ENCODE measurements around the gene MID1.

The MID1 gene

GRCh38 chrX:10505726-10506125, 114.7 kb downstream of the MID1 start:
- no peak overlapping the region for H3K4me3 ChIP-seq (ENCODE audit: low read depth, low read length)
- H3K4me1 ChIP-seq (ENCODE audit: control insufficient read depth, insufficient read depth, low read length), result peaks cover 4% of the 10 kb centered on the region
- H3K9ac ChIP-seq (ENCODE audit: low read depth, low read length), result no peak overlapping the region
- no peaks in the 10 kb centered on the region for H3K27me3 ChIP-seq (ENCODE audit: control insufficient read depth, insufficient read depth, low read length)
- no peaks in the 10 kb centered on the region for H3K36me3 ChIP-seq (ENCODE audit: control insufficient read depth, insufficient read depth, low read length)
- no peaks in the 10 kb centered on the region for H3K9me3 ChIP-seq (ENCODE audit: control insufficient read depth, insufficient read depth, low read length)

- no peaks in the 10 kb centered on the region for H3K36me3 ChIP-seq (ENCODE audit: control insufficient read depth, insufficient read depth, low read length)
- H3K4me1 ChIP-seq (ENCODE audit: control insufficient read depth, insufficient read depth, low read length), result no peaks in the 10 kb centered on the region
Observed at GRCh38 chrX:10502961-10503360, 117.4 kb downstream of the MID1 start.

GRCh38 chrX:10501611-10502010, 118.8 kb downstream of the MID1 start:
- Histone ChIP-seq H3K27me3 (ENCODE audit: control insufficient read depth, insufficient read depth, low read length) (no peaks in the 10 kb centered on the region), H3K4me1 (ENCODE audit: control insufficient read depth, insufficient read depth, low read length) (no peaks in the 10 kb centered on the region), H3K9ac (ENCODE audit: low read depth, low read length) (no peak overlapping the region), H3K36me3 (ENCODE audit: control insufficient read depth, insufficient read depth, low read length) (no peaks in the 10 kb centered on the region), H3K9me3 (ENCODE audit: control insufficient read depth, insufficient read depth, low read length) (peaks cover 3% of the 10 kb centered on the region), H3K4me3 (ENCODE audit: low read depth, low read length) (no peak overlapping the region)

More at GRCh38 chrX:10502961-10503360, 117.4 kb downstream of the MID1 start:
- H3K27me3 ChIP-seq (ENCODE audit: control insufficient read depth, insufficient read depth, low read length), result no peaks in the 10 kb centered on the region
- no peak overlapping the region for H3K4me3 ChIP-seq (ENCODE audit: low read depth, low read length)
- no peak overlapping the region for H3K9ac ChIP-seq (ENCODE audit: low read depth, low read length)
- peaks cover 3% of the 10 kb centered on the region for H3K9me3 ChIP-seq (ENCODE audit: control insufficient read depth, insufficient read depth, low read length)

DNA sequence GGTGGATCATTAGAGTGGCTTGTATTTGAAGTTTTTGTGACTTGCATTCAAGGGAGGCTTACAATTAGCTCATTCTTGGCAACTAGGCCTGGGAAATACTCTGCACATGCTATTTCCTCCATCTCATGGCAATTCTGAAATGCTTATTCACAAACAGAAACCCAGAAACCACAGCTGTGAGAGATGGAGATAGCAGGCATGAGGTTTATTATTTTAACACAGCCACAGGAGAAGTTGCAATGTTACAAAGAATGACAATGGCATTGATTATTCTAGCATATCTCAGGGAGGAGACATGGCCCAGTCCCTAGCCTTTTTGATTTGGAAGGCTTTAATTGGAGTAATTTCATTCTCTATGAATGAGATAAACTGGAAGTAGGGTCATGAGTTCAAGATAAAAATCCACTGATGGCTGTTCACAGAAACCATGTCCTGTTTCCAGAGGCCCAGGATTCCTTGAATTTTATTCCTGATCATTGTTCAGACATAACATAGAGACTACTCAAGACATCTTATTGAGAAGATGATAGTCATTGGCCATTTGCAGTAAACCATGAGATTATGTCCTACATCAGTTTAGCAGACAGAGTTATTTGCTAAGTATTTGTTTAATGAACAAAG, 123.9 kb downstream of the MID1 start:
- Histone ChIP-seq H3K27me3 (ENCODE audit: control insufficient read depth, insufficient read depth, low read length) (no peaks in the 10 kb centered on the region), H3K4me3 (ENCODE audit: low read depth, low read length) (no peak overlapping the region), H3K4me1 (ENCODE audit: control insufficient read depth, insufficient read depth, low read length) (no peaks in the 10 kb centered on the region), H3K9me3 (ENCODE audit: control insufficient read depth, insufficient read depth, low read length) (peaks cover 3% of the 10 kb centered on the region), H3K36me3 (ENCODE audit: control insufficient read depth, insufficient read depth, low read length) (no peaks in the 10 kb centered on the region), H3K9ac (ENCODE audit: low read depth, low read length) (no peak overlapping the region)

GRCh38 chrX:10495677-10496076, 124.7 kb downstream of the MID1 start:
- H3K4me3 ChIP-seq (ENCODE audit: low read depth, low read length), result no peak overlapping the region
- no peaks in the 10 kb centered on the region for H3K36me3 ChIP-seq (ENCODE audit: control insufficient read depth, insufficient read depth, low read length)
- H3K27me3 ChIP-seq (ENCODE audit: control insufficient read depth, insufficient read depth, low read length), result no peaks in the 10 kb centered on the region
- H3K9ac ChIP-seq (ENCODE audit: low read depth, low read length), result no peak overlapping the region
- no peaks in the 10 kb centered on the region for H3K4me1 ChIP-seq (ENCODE audit: control insufficient read depth, insufficient read depth, low read length)
- peaks cover 3% of the 10 kb centered on the region for H3K9me3 ChIP-seq (ENCODE audit: control insufficient read depth, insufficient read depth, low read length)

DNA sequence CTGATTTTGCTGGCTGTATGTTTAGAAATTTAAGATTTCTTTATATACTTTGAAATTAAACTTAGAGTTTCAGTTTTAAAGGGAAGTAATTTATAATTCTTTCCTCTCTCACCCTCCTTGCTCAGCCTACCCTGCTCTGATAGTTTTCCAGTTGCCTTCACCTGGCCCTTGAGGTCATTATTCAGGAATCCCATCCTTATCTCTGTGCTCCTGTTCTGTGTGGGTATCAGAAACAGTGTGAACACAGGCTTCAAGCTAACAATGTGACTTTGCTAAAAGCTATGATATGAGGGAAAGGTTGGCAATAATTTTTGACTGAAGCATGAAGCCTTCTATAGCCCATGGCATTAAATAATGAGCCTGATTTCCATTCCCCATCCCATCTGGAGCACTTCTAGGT, 128.1 kb downstream of the MID1 start:
- Histone ChIP-seq H3K9ac (ENCODE audit: low read depth, low read length) (no peak overlapping the region), H3K4me3 (ENCODE audit: low read depth, low read length) (no peak overlapping the region), H3K4me1 (ENCODE audit: control insufficient read depth, insufficient read depth, low read length) (no peaks in the 10 kb centered on the region), H3K9me3 (ENCODE audit: control insufficient read depth, insufficient read depth, low read length) (no peaks in the 10 kb centered on the region), H3K27me3 (ENCODE audit: control insufficient read depth, insufficient read depth, low read length) (no peaks in the 10 kb centered on the region), H3K36me3 (ENCODE audit: control insufficient read depth, insufficient read depth, low read length) (no peaks in the 10 kb centered on the region)

GRCh38 chrX:10486373-10486772, 134.0 kb downstream of the MID1 start:
- no peak overlapping the region for H3K4me3 ChIP-seq (ENCODE audit: low read depth, low read length)
- no peaks in the 10 kb centered on the region for H3K27me3 ChIP-seq (ENCODE audit: control insufficient read depth, insufficient read depth, low read length)
- H3K9me3 ChIP-seq (ENCODE audit: control insufficient read depth, insufficient read depth, low read length), result no peaks in the 10 kb centered on the region
- no peaks in the 10 kb centered on the region for H3K4me1 ChIP-seq (ENCODE audit: control insufficient read depth, insufficient read depth, low read length)
- no peak overlapping the region for H3K9ac ChIP-seq (ENCODE audit: low read depth, low read length)
- H3K36me3 ChIP-seq (ENCODE audit: control insufficient read depth, insufficient read depth, low read length), result no peaks in the 10 kb centered on the region

GRCh38 chrX:10485326-10485725, 135.1 kb downstream of the MID1 start:
- no peak overlapping the region for H3K9ac ChIP-seq (ENCODE audit: low read depth, low read length)
- H3K4me1 ChIP-seq (ENCODE audit: control insufficient read depth, insufficient read depth, low read length), result no peaks in the 10 kb centered on the region
- H3K4me3 ChIP-seq (ENCODE audit: low read depth, low read length), result no peak overlapping the region
- H3K36me3 ChIP-seq (ENCODE audit: control insufficient read depth, insufficient read depth, low read length), result no peaks in the 10 kb centered on the region
- H3K27me3 ChIP-seq (ENCODE audit: control insufficient read depth, insufficient read depth, low read length), result no peaks in the 10 kb centered on the region
- H3K9me3 ChIP-seq (ENCODE audit: control insufficient read depth, insufficient read depth, low read length), result no peaks in the 10 kb centered on the region

GRCh38 chrX:10484683-10485247, 135.6 kb downstream of the MID1 start:
- Histone ChIP-seq H3K9ac (ENCODE audit: low read depth, low read length) (no peak overlapping the region), H3K27me3 (ENCODE audit: control insufficient read depth, insufficient read depth, low read length) (no peaks in the 10 kb centered on the region), H3K9me3 (ENCODE audit: control insufficient read depth, insufficient read depth, low read length) (no peaks in the 10 kb centered on the region), H3K4me3 (ENCODE audit: low read depth, low read length) (no peak overlapping the region), H3K36me3 (ENCODE audit: control insufficient read depth, insufficient read depth, low read length) (no peaks in the 10 kb centered on the region), H3K4me1 (ENCODE audit: control insufficient read depth, insufficient read depth, low read length) (no peaks in the 10 kb centered on the region)

DNA sequence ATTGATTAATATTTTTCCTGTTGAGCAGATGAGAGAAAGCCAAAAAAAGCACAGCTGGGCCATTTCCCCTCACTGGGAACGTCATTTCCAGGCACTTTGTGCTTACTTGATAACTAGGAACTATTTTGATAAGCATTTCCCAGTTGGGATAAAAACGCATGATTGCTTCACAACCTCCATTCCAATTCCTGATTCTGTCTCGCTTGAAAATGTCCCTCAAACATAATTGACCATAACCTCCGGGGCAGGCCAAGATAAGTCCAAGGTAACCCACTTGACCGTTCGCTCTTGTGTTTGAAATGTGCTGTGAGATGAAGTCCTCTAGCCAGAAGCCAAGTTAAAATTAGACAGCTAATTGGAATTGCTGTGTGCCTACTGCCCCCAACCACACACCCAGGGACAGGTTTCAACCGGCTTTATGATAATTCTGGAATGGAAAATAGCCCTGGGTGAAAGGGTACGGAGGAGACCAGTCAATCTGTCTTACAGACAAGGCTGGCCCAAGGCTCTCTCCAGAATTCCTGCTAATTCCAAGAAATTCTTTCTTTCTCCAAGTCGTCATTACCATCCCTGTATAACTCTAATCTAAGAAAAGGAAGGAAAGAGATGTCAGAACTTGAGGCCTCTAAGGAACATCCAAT, 137.1 kb downstream of the MID1 start:
- Histone ChIP-seq H3K36me3 (ENCODE audit: control insufficient read depth, insufficient read depth, low read length) (no peaks in the 10 kb centered on the region), H3K9ac (ENCODE audit: low read depth, low read length) (no peak overlapping the region), H3K4me3 (ENCODE audit: low read depth, low read length) (no peak overlapping the region), H3K4me1 (ENCODE audit: control insufficient read depth, insufficient read depth, low read length) (no peaks in the 10 kb centered on the region), H3K27me3 (ENCODE audit: control insufficient read depth, insufficient read depth, low read length) (no peaks in the 10 kb centered on the region), H3K9me3 (ENCODE audit: control insufficient read depth, insufficient read depth, low read length) (no peaks in the 10 kb centered on the region)

DNA sequence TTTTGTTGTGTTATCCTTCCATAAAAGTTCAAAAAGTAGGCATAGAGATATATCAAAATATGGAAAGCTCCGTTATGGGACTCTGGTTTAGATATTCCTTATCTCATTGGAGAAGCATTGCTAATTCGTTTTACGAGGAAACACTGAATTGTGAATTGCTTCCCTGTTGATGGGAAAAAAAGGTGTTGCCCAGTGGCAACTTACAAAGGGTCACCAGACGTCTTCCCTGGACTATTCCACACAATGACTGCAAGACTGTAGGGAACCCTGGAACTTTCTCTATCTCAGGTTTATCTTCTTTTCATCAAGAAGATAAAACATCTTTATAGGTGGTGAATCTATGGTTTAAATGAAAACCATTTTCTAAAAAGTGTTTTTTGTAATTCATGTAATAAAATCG, 137.7 kb downstream of the MID1 start:
- H3K27me3 ChIP-seq (ENCODE audit: control insufficient read depth, insufficient read depth, low read length), result no peaks in the 10 kb centered on the region
- no peaks in the 10 kb centered on the region for H3K4me1 ChIP-seq (ENCODE audit: control insufficient read depth, insufficient read depth, low read length)
- no peak overlapping the region for H3K4me3 ChIP-seq (ENCODE audit: low read depth, low read length)
- no peak overlapping the region for H3K9ac ChIP-seq (ENCODE audit: low read depth, low read length)
- no peaks in the 10 kb centered on the region for H3K36me3 ChIP-seq (ENCODE audit: control insufficient read depth, insufficient read depth, low read length)
- no peaks in the 10 kb centered on the region for H3K9me3 ChIP-seq (ENCODE audit: control insufficient read depth, insufficient read depth, low read length)

DNA sequence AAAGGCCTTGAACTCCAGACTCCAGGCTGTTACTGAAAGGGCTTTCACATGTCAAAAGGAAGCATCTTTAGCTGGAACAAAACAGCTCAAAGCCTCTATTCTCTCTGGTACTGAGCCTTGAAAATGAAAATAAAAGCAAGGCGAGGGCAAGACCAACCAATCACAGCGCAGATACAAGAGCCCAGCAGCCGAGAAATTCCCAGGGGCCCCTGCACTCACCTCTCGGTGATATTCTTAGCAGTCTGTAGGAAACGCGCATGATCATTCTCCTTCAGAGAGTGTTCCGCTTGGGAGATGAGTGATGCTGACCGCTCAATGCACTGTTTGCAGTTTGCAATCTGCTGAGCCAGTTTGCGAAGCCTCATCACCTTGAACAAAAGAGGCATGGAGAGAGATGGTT, 138.1 kb downstream of the MID1 start:
- Histone ChIP-seq H3K36me3 (ENCODE audit: control insufficient read depth, insufficient read depth, low read length) (no peaks in the 10 kb centered on the region), H3K4me1 (ENCODE audit: control insufficient read depth, insufficient read depth, low read length) (no peaks in the 10 kb centered on the region), H3K27me3 (ENCODE audit: control insufficient read depth, insufficient read depth, low read length) (no peaks in the 10 kb centered on the region), H3K4me3 (ENCODE audit: low read depth, low read length) (no peak overlapping the region), H3K9ac (ENCODE audit: low read depth, low read length) (no peak overlapping the region), H3K9me3 (ENCODE audit: control insufficient read depth, insufficient read depth, low read length) (no peaks in the 10 kb centered on the region)
